Measurements from ENCODE around the gene TLCD3B. TPM values are rescaled to one million over a fixed set of nuclear protein-coding genes. Genes with fewer than 3 reads are reported as not detected.

Gene TLCD3B
- total and polyA plus RNA-seq, 4 donors: 0.05 to 0.65 TPM; not detected in 2

DNA sequence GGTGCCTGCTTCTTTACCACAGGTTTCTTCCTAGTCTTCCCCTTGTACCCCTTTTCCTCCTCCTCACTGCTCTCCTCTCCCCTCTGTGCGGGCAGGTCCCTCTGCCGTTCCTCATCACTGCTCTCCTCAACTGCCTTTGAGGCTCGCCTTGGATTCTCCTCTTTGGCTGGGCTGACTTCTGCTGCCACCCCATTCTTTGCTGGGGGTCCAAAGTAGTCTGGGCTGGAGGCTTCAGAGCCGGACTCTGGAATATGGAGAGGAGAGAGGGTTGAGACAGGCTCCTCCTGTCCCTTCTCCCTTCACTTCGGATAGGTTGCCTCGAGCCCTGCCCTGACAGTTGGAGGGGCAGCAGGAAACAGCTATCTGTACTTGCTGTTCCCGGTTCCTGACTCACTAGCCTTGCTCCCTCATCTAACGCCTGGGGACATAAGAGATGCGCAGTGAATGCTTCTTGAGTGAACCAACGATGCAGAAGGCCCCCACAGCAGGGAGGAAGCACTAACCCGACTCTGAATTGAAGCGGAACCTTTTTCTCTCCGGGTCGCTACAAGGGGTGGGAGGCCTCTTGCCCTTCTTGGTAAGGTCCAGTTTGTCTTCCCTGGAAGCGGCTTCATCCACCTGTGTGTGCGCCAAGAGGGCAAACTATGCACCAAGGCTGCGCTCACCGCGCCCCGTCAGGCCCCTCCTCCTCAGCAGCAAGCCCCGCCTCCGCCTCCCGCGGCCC, 36.3 kb downstream of the TLCD3B start:
- Histone ChIP-seq H3K4me3 (ENCODE audit: low read depth in 1 of 3, low read length in 3 of 3) (peak overlapping the region; percentile 65 to 98 (median 74)), H3K9me3 (ENCODE audit: control insufficient read depth in 4 of 4, low read length in 3 of 4) (no peaks in the 10 kb centered on the region), H3K4me1 (ENCODE audit: control insufficient read depth in 4 of 4, insufficient read depth in 4 of 4, low read length in 3 of 4) (peaks cover 2 to 26% (median 18%) of the 10 kb centered on the region in 4 donors), H3K36me3 (ENCODE audit: control insufficient read depth in 4 of 4, insufficient read depth in 3 of 4, low read depth in 1 of 4, low read length in 3 of 4) (peaks cover 1 to 33% (median 13%) of the 10 kb centered on the region in 4 donors), H3K27ac (ENCODE audit: low read depth in 1 of 2, low read length in 2 of 2) (peak overlapping the region; percentile 99 to 100), H3K9ac (ENCODE audit: low read depth in 1 of 2, low read length in 2 of 2) (peak overlapping the region in 1 of 2 donors; percentile 100), H3K27me3 (ENCODE audit: control insufficient read depth in 4 of 4, insufficient read depth in 4 of 4, low read length in 3 of 4) (no peaks in the 10 kb centered on the region)
- WGBS: 16% methylated on average over 24 of the region's 24 CpGs
- peak; percentile 83 for DNase-seq (ENCODE audit: low spot score)
- no peak for TF ChIP-seq HNF4G (IDR thresholded peaks at IDR 0.05)
- TF ChIP-seq YY1 (IDR thresholded peaks at IDR 0.05): no peak
- TF ChIP-seq FOXA1 (IDR thresholded peaks at IDR 0.05): no peak
- no peak for TF ChIP-seq HNF4A (conservative IDR thresholded peaks at IDR 0.05)
- no peak for TF ChIP-seq RAD21 (IDR thresholded peaks at IDR 0.05)
- TF ChIP-seq CTCF (IDR thresholded peaks at IDR 0.05; ENCODE audit: low read depth, low read length, missing input control): no peak
- TF ChIP-seq JUND (IDR thresholded peaks at IDR 0.05): no peak
- no peak for TF ChIP-seq SP1 (IDR thresholded peaks at IDR 0.05)
- no peak for TF ChIP-seq GABPA (IDR thresholded peaks at IDR 0.05 in 1 of 2, conservative IDR thresholded peaks at IDR 0.05 in 1 of 2)
- TF ChIP-seq REST (IDR thresholded peaks at IDR 0.05): no peak
- TF ChIP-seq, protein P1, sequence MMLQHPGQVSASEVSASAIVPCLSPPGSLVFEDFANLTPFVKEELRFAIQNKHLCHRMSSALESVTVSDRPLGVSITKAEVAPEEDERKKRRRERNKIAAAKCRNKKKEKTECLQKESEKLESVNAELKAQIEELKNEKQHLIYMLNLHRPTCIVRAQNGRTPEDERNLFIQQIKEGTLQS (IDR thresholded peaks at IDR 0.05): no peak
- TF ChIP-seq TAF1 (conservative IDR thresholded peaks at IDR 0.05): no peak
- no peak for TF ChIP-seq MAX (IDR thresholded peaks at IDR 0.05)
- TF ChIP-seq FOXA2 (IDR thresholded peaks at IDR 0.05): no peak
- TF ChIP-seq NR2F2 (IDR thresholded peaks at IDR 0.05): no peak
- no peak for TF ChIP-seq EGR1 (IDR thresholded peaks at IDR 0.05; ENCODE audit: low read depth in 2 of 2)
- no peak for TF ChIP-seq RXRA (IDR thresholded peaks at IDR 0.05)
- TF ChIP-seq, protein P2, sequence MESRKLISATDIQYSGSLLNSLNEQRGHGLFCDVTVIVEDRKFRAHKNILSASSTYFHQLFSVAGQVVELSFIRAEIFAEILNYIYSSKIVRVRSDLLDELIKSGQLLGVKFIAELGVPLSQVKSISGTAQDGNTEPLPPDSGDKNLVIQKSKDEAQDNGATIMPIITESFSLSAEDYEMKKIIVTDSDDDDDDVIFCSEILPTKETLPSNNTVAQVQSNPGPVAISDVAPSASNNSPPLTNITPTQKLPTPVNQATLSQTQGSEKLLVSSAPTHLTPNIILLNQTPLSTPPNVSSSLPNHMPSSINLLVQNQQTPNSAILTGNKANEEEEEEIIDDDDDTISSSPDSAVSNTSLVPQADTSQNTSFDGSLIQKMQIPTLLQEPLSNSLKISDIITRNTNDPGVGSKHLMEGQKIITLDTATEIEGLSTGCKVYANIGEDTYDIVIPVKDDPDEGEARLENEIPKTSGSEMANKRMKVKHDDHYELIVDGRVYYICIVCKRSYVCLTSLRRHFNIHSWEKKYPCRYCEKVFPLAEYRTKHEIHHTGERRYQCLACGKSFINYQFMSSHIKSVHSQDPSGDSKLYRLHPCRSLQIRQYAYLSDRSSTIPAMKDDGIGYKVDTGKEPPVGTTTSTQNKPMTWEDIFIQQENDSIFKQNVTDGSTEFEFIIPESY (IDR thresholded peaks at IDR 0.05): no peak
